H1 (cell line): Measurements from ENCODE around the gene GRSF1. TPM values are rescaled to one million over a fixed set of nuclear protein-coding genes. Genes with fewer than 3 reads are reported as not detected.

Source experiments
- CTCF ChIA-PET: fragments of 300-600 bp; sonication (Branson Sonifier 250); formaldehyde crosslinking; loops from one replicate; lab custom pipeline; 2021; ENCODE audit not compliant: partially characterized antibody; lab: Charles Lee
- POLR2A ChIA-PET: fragments of 300-600 bp; sonication (Branson Sonifier 250); formaldehyde crosslinking; loops from one replicate; lab custom pipeline; 2021; ENCODE audit warnings: inconsistent platforms; ENCODE audit not compliant: partially characterized antibody; lab: Charles Lee
- DNase-seq, 2 experiments: peaks; one replicate each; pipeline versions ENCODE4 v3.0.0 to v3.0.0-alpha.2; 2010 to 2022; ENCODE audit warnings: low spot score in 2 of 2, low read depth in 1 of 2, mixed read lengths in 1 of 2
- FAIRE-seq: peaks from 2 replicates; lab custom pipeline; 2011; peaks lifted over from hg19 to GRCh38; lab: Jason Lieb, UNC
- H2AFZ ChIP-seq: 2 replicates; pipeline ENCODE4 v1.8.1; 2012; ENCODE audit warnings: low read length, inconsistent platforms
- H2AK5ac ChIP-seq: 2 replicates; pipeline ENCODE4 v1.6.1; 2013; ENCODE audit warnings: low read depth, low read length
- H2BK120ac ChIP-seq: replicated peaks from 2 replicates; pipeline ENCODE3; 2013; ENCODE audit warnings: low read depth, low read length, inconsistent platforms
- H2BK12ac ChIP-seq: 2 replicates; pipeline ENCODE4 v1.6.1; 2013; ENCODE audit warnings: low read depth, low read length
- H2BK15ac ChIP-seq: 2 replicates; pipeline ENCODE4 v1.6.1; 2013; ENCODE audit warnings: low read length
- H2BK20ac ChIP-seq: 2 replicates; pipeline ENCODE4 v1.6.1; 2013; ENCODE audit warnings: low read length
- H2BK5ac ChIP-seq: 2 replicates; pipeline ENCODE4 v1.6.1; 2013; ENCODE audit warnings: low read depth, low read length
- H3K14ac ChIP-seq: 2 replicates; pipeline ENCODE4 v1.6.1; 2013; ENCODE audit warnings: inconsistent platforms; ENCODE audit not compliant: insufficient read length
- H3K18ac ChIP-seq: 2 replicates; pipeline ENCODE4 v1.6.1; 2013; ENCODE audit warnings: low read length; ENCODE audit errors: extremely low read depth
- H3K23ac ChIP-seq: 2 replicates; pipeline ENCODE4 v1.6.1; 2013; ENCODE audit warnings: inconsistent platforms; ENCODE audit not compliant: insufficient read length
- H3K23me2 ChIP-seq: 2 replicates; pipeline ENCODE4 v1.6.1; 2013; ENCODE audit warnings: low read depth, low read length
- H3K27ac ChIP-seq: 2 replicates; pipeline ENCODE4 v1.6.1; 2011; ENCODE audit warnings: low read depth, low read length, inconsistent platforms
- H3K27me3 ChIP-seq, 4 experiments: replicated peaks in 1 of 4; 1 replicate in 1 of 4; 2 replicates in 3 of 4; pipeline versions ENCODE4 v1.6.1 to v1.8.1; 2011 to 2013; ENCODE audit warnings: low read length in 3 of 4, mild to moderate bottlenecking in 3 of 4, inconsistent platforms in 2 of 4, mixed read lengths in 2 of 4, moderate library complexity in 1 of 4; ENCODE audit not compliant: control insufficient read depth in 3 of 4, insufficient read depth in 3 of 4; ENCODE audit errors: extremely low read depth in 1 of 4
- H3K36me3 ChIP-seq, 4 experiments: 2 replicates each; pipeline versions ENCODE4 v1.6.1 to v1.8.1; 2011 to 2013; ENCODE audit warnings: mild to moderate bottlenecking in 4 of 4, low read length in 3 of 4, moderate library complexity in 2 of 4, control low read depth in 1 of 4, inconsistent platforms in 1 of 4; ENCODE audit not compliant: insufficient read depth in 4 of 4, control insufficient read depth in 2 of 4
- H3K4ac ChIP-seq: replicated peaks from 2 replicates; pipeline ENCODE3; 2013; ENCODE audit warnings: low read length, low read depth, mixed read lengths, inconsistent platforms; ENCODE audit not compliant: insufficient read length
- H3K4me1 ChIP-seq, 4 experiments: replicated peaks in 1 of 4; 1 replicate in 1 of 4; 2 replicates in 3 of 4; pipeline versions ENCODE4 v1.6.1 to v1.8.1; 2011 to 2013; ENCODE audit warnings: low read length in 3 of 4, inconsistent platforms in 2 of 4, mixed read lengths in 1 of 4; ENCODE audit not compliant: insufficient read depth in 4 of 4, control insufficient read depth in 3 of 4
- H3K4me2 ChIP-seq, 2 experiments: 2 replicates each; pipeline versions ENCODE4 v1.6.1 to v1.8.1; 2011 to 2013; ENCODE audit warnings: low read depth in 2 of 2, low read length in 2 of 2, control low read depth in 1 of 2, inconsistent platforms in 1 of 2, mild to moderate bottlenecking in 1 of 2; ENCODE audit not compliant: insufficient read depth in 1 of 2
- H3K4me3 ChIP-seq, 4 experiments: fragments of 200-600, 300-600 bp in 1 of 4; sonication (generic), shearing (Covaris generic), sonication (Bioruptor Twin) in 1 of 4; 2 replicates each; pipeline versions ENCODE4 v1.5.1 to v1.8.1; 2011 to 2016; ENCODE audit warnings: low read length in 4 of 4, low read depth in 3 of 4, control low read depth in 2 of 4, inconsistent platforms in 2 of 4, mild to moderate bottlenecking in 2 of 4, mixed read lengths in 1 of 4, moderate library complexity in 1 of 4; ENCODE audit not compliant: insufficient read depth in 2 of 4; ENCODE audit errors: extremely low read depth in 1 of 4
- H3K56ac ChIP-seq: replicated peaks from 2 replicates; pipeline ENCODE3; 2013; ENCODE audit warnings: low read depth, mild to moderate bottlenecking, mixed read lengths, low read length, inconsistent platforms; ENCODE audit not compliant: insufficient read length
- H3K79me1 ChIP-seq: 2 replicates; pipeline ENCODE4 v1.6.1; 2013; ENCODE audit warnings: low read depth, low read length, control low read depth
- H3K79me2 ChIP-seq, 2 experiments: 2 replicates each; pipeline versions ENCODE4 v1.6.1 to v1.8.1; 2012 to 2013; ENCODE audit warnings: low read length in 2 of 2, mild to moderate bottlenecking in 2 of 2, inconsistent platforms in 1 of 2; ENCODE audit not compliant: insufficient read depth in 2 of 2, control insufficient read depth in 1 of 2
- H3K9ac ChIP-seq, 4 experiments: replicated peaks in 1 of 4; 1 replicate in 1 of 4; 2 replicates in 3 of 4; pipeline versions ENCODE4 v1.6.1 to v1.8.1; 2011 to 2013; ENCODE audit warnings: low read depth in 3 of 4, low read length in 3 of 4, control low read depth in 2 of 4, mild to moderate bottlenecking in 2 of 4, moderate library complexity in 2 of 4, inconsistent platforms in 1 of 4; ENCODE audit errors: extremely low read depth in 1 of 4
- H3K9me3 ChIP-seq, 2 experiments: 2 replicates each; pipeline versions ENCODE4 v1.6.1 to v1.8.1; 2012 to 2013; ENCODE audit warnings: mild to moderate bottlenecking in 2 of 2, moderate library complexity in 2 of 2, control low read depth in 1 of 2, inconsistent platforms in 1 of 2, low read depth in 1 of 2, low read length in 1 of 2, mixed read lengths in 1 of 2; ENCODE audit not compliant: insufficient read depth in 2 of 2
- H4K20me1 ChIP-seq, 2 experiments: replicated peaks in 1 of 2; 2 replicates each; pipeline versions ENCODE3 to v1.8.1; 2011 to 2013; ENCODE audit warnings: inconsistent platforms in 2 of 2, low read length in 2 of 2, mild to moderate bottlenecking in 1 of 2; ENCODE audit not compliant: insufficient read depth in 2 of 2, control insufficient read depth in 1 of 2
- H4K5ac ChIP-seq: 2 replicates; pipeline ENCODE4 v1.6.1; 2013; ENCODE audit warnings: low read length, low read depth, mixed read lengths, inconsistent platforms; ENCODE audit not compliant: insufficient read length
- H4K8ac ChIP-seq: 2 replicates; pipeline ENCODE4 v1.8.0; 2013; ENCODE audit warnings: mild to moderate bottlenecking, moderate library complexity, low read length, inconsistent platforms; ENCODE audit not compliant: insufficient read depth; ENCODE audit errors: extremely low read depth
- H4K91ac ChIP-seq: replicated peaks from 2 replicates; pipeline ENCODE3; 2013; ENCODE audit warnings: low read length, mixed read lengths, inconsistent platforms; ENCODE audit not compliant: insufficient read length
- ASH2L ChIP-seq: fragments of 200-600, 300-600 bp; sonication (generic); IDR thresholded peaks from one replicate; pipeline ENCODE4 v1.7.1; 2017; ENCODE audit warnings: low read length
- BACH1 ChIP-seq: IDR thresholded peaks from 2 replicates; pipeline ENCODE4 v1.6.1; 2012; ENCODE audit warnings: low read length, improper control_type of control experiment
- CHD2 ChIP-seq: IDR thresholded peaks from 2 replicates; pipeline ENCODE4 v1.6.1; 2012; ENCODE audit warnings: low read length, improper control_type of control experiment
- CTBP2 ChIP-seq: IDR thresholded peaks from 2 replicates; pipeline ENCODE4 v1.7.0; 2011; ENCODE audit warnings: borderline replicate concordance, mild to moderate bottlenecking, moderate library complexity, mixed read lengths, low read length; ENCODE audit not compliant: insufficient read depth, insufficient read length
- POLR2AphosphoS5 ChIP-seq: IDR thresholded peaks from 2 replicates; pipeline ENCODE4 v1.6.1; 2011; ENCODE audit warnings: low read depth, low read length
- SRF ChIP-seq: IDR thresholded peaks from 2 replicates; pipeline ENCODE4 v1.6.1; 2011; ENCODE audit warnings: mild to moderate bottlenecking, low read depth, low read length, moderate library complexity
- TAF1 ChIP-seq: IDR thresholded peaks from 2 replicates; pipeline ENCODE4 v1.6.1; 2011; ENCODE audit warnings: mild to moderate bottlenecking, low read depth, low read length
- WGBS, 2 experiments: shearing (Covaris generic) in 1 of 2; methylation state at CpG; one replicate each; pipeline versions ENCODE4 v1.1.6 to v1.1.7; 2013 to 2015; ENCODE audit warnings: low lambda C conversion rate in 2 of 2, mixed read lengths in 2 of 2, inconsistent platforms in 1 of 2, low coverage in 1 of 2, missing lambda C conversion rate in 1 of 2; ENCODE audit not compliant: insufficient replicate concordance in 2 of 2, insufficient coverage in 1 of 2, insufficient read length in 1 of 2; ENCODE audit errors: extremely low coverage in 1 of 2, missing lambda C conversion rate in 1 of 2; 5-methylcytosine and 5-hydroxymethylcytosine counted together
- polyA plus RNA-seq, 7 experiments: library from polyadenylated mRNA; depleted of rRNA in 3 of 7; stranded (reverse) in 5 of 7; unstranded in 2 of 7; fragments of >200 nt in 5 of 7; fragments of 200-250 nt in 2 of 7; gene quantifications; 1 replicate in 5 of 7; 2 replicates in 1 of 7; 4 replicates in 1 of 7; pipeline versions ENCODE4 v1.2.1 to v1.2.3, GENCODE V29; 2011 to 2013; ENCODE audit warnings: missing spikeins in 2 of 7, mixed read lengths in 2 of 7
- total RNA-seq: library from RNA; stranded (reverse); fragmentation: NEBNext Ultra II Directional; extraction: Animal tissue kit (Norgen Biotek cat#: 25700); gene quantifications from 2 replicates; pipeline ENCODE4 v1.2.1, GENCODE V29; 2021

Gene GRSF1
- total and polyA plus RNA-seq, 2 of the 8 experiments (the other 6 are each of a cell fraction or from before 2014, with no cell fraction given), result 44.3 to 112 TPM

GRCh38 chr4:70793626-70794025, 46.1 kb downstream of the GRSF1 start:
- ChIA-PET POLR2A (interaction anchor here (1.2 kb wide), 1 partner anchor 104 kb away, joined by 3 read pairs; no protein-coding TSS in a partner anchor), CTCF (no interaction called here)
- Histone ChIP-seq H3K18ac (no peak overlapping the region), H2BK5ac (no peak overlapping the region), H3K23ac (no peak overlapping the region), H3K4me3 (no peak overlapping the region), H2BK15ac (no peak overlapping the region), H4K20me1 (no peaks in the 10 kb centered on the region), H2BK20ac (no peak overlapping the region), H3K27ac (no peak overlapping the region), H3K27me3 (no peaks in the 10 kb centered on the region), H4K91ac (no peak overlapping the region), H3K23me2 (no peaks in the 10 kb centered on the region), H2BK12ac (no peak overlapping the region), H2BK120ac (no peak overlapping the region), H2AFZ (no peak overlapping the region), H4K8ac (no peak overlapping the region), H2AK5ac (no peak overlapping the region), H3K4ac (no peak overlapping the region), H3K9ac (no peak overlapping the region), H3K79me1 (no peaks in the 10 kb centered on the region), H3K79me2 (no peaks in the 10 kb centered on the region), H3K9me3 (no peaks in the 10 kb centered on the region), H3K4me2 (no peak overlapping the region), H3K36me3 (peaks cover 0 to 9% (median under 1%) of the 10 kb centered on the region in 4 experiments; a peak in 2 of 8 replicates), H3K56ac (no peak overlapping the region), H3K4me1 (no peaks in the 10 kb centered on the region), H4K5ac (no peak overlapping the region), H3K14ac (no peak overlapping the region)
- no peak for FAIRE-seq
- no peak for DNase-seq
- WGBS, 2 experiments, result 97% methylated on average over 6 of the region's 6 CpGs; no CpG with 5 or more reads in 1 of the 2 experiments
- no peak for TF ChIP-seq CHD2
- no peak for TF ChIP-seq POLR2AphosphoS5
- TF ChIP-seq CTBP2, result no peak
- no peak for TF ChIP-seq BACH1
- TF ChIP-seq ASH2L, result no peak
- TF ChIP-seq TAF1, result no peak
- TF ChIP-seq SRF, result no peak
